AG08396 (cell line): Measurements from ENCODE around the gene SERPING1.

Experiments used
- DNase-seq: peaks from one replicate; pipeline ENCODE4 v3.0.0; 2012; ENCODE audit warnings: low spot score, mixed read lengths

SERPING1 gene

DNA sequence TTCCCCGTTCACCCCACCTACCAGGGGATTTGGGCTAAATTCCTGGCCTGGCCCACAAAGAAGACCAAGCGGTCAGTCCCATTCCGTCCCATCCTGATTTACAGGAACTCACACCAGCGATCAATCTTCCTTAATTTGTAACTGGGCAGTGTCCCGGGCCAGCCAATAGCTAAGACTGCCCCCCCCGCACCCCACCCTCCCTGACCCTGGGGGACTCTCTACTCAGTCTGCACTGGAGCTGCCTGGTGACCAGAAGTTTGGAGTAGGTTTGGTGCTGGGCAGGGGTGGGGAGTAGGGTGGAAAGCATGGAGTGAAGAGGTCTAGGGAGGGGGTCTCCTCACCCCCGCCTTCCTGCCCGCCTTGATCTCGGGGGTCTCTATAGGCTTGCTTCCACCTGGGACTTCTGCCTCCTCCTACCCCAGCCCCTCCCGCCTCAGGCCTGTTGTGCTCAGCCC, at the start of gene SERPING1:
TSS of gene SERPING1 (plus strand) at position 225 of the 455 bp plus-strand sequence. CDS start 586 bp downstream, outside the sequence.
- DNase-seq = peak; percentile 46

DNA sequence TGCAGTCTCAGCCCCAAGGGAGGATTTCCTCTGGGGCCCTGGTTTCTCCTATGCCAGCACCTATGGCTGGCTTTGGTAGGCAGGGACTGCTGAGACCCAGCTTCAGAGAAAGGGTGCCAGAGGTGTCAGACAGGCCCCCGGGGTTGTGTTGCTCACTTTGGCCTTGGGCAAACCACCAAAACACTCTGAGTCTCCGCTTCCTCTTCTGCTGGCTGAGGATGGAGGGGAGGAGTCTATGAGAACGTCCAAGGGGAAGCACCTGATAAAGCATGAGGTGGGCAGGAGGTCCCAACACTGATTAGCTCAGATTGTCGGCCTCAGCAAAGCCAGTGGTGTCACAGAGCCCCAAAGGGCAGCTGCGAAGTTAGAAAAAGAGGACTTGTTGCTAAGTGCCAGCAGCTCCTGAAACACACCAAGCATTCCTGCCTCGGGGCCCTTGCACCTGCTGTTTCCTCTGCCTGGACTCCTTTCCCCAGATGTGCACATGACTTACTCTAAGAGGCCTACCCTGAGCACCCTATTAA, 49.6 kb upstream of the SERPING1 start:
- DNase-seq = no peak

DNA sequence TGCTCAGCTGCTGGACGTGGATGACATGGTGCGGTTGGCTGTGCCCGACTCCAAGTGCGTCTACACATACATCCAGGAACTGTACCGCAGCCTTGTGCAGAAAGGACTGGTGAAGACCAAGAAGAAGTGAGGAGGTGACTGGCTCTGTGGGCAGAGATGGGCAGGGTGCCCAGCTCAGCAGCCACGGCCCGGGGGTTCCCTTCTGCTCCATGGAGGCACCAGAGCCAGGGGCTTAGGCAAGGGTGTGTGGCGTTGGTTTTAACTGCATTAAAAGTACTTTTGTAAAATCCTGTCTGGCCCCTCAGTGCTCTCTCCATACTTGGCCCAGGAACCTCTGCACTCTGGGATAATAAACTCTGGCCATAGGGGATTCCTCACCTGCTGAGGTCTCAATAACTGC, 47.5 kb upstream of the SERPING1 start:
- no peak for DNase-seq

DNA sequence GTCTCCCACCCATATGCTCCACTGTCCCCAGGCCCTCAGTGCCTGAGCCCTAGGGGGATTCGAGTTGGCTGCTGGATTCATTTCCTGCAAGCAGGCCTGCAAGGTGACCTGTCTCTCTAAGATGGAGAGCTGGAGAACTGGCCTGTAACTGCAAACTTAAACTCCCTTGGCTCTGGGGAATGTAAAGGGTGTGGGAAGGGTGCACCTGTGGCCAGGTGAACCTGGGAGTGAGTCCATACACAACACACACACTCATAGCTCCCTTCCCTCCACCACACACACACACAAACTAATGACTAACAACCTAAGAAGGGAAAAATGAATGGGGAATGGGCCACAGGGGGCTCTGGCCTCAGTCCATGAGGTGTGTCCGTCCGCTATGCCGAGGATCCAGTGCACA, 45.5 kb upstream of the SERPING1 start:
- DNase-seq = no peak

DNA sequence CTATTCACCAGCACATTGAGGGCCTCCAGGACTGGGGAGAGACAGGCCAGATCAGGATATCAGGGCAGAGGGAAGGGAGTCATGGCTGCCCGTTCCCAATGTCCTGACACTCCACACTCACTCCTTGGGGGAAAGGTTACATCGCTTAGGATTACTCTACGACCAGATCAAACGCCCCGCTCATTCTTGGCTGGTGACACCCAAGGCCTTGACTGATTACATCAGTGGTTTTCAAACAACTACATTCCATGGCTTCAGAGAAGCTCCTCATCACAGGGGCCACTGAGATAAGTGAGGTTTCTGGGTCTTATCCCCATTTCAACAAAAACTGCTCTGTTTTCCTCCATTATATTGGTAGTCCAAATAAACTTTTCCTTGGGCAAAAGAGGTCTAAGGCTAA, 45.0 kb upstream of the SERPING1 start:
- DNase-seq = no peak

DNA sequence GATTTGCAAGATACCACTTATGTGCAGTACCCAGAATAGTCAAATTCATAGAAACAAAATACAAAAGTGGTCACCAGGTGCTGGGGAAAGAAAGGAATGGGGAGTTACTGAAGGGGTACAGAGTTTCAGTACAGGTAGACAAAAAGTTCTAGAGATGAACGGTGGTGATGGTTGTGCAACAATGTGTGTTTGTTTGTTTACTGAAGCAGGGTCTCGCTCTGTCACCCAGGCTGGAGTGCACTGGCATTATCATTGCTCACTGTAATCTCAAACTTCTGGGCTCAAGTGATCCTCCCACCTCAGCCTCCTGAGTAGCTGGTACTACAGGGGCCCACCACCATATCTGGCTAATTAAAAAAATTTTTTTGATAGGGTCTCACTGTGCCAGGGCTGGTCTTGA, 42.1 kb upstream of the SERPING1 start:
- DNase-seq = no peak

DNA sequence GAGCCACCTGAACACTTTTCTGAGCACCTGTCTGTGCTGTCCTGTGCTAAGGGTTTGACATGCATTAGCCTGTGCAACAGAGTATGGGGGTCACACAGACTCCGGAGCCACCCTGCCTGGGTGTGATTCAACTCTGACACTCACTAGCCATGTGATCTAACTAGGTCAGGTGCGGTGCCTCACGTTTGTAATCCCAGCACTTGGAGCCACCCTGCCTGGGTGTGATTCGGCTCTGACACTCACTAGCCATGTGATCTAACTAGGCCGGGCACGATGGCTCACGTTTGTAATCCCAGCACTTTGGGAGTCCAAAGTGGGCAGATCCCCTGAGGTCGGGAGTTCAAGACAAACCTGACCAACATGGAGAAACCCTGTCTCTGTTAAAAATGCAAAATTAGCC, 41.4 kb upstream of the SERPING1 start:
- no peak for DNase-seq

DNA sequence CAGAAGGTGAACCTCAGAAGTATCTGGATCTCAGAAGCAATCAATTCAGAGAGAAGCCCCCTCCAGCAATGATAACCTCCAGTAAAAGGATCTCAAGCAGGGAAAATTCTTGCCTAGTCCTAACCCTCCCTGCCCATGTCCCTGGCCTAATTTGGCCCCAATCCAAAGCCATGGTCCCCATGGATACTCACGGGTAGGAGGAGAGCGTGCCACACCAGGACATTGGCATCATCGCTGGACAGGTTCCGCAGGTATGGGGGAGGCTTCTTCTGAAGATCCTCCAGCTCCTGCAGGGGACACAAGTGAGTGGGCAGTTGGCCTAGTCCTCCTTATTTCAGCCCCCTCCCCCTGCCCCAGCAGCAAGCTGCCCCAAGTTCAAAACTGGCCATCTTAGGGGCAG, 37.3 kb upstream of the SERPING1 start:
- no peak for DNase-seq

DNA sequence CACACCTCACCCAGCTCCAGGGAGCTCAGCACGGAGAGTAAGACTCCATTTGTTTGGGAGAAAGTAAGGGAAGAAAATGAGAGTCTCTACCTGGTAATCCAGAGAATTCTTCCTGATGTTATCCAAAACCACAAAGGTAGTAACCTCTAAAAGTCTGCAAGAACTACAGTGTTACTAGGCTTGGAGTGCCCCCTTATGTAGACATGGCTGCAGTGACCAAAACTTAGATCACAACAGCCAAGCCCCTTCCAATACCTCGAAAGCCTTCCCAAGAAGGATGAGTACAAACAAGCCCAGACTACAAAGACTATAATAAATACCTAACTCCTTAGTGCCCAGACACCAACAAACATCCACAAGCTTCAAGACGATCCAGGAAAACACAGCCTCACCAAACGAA, 34.9 kb upstream of the SERPING1 start:
- DNase-seq = no peak

DNA sequence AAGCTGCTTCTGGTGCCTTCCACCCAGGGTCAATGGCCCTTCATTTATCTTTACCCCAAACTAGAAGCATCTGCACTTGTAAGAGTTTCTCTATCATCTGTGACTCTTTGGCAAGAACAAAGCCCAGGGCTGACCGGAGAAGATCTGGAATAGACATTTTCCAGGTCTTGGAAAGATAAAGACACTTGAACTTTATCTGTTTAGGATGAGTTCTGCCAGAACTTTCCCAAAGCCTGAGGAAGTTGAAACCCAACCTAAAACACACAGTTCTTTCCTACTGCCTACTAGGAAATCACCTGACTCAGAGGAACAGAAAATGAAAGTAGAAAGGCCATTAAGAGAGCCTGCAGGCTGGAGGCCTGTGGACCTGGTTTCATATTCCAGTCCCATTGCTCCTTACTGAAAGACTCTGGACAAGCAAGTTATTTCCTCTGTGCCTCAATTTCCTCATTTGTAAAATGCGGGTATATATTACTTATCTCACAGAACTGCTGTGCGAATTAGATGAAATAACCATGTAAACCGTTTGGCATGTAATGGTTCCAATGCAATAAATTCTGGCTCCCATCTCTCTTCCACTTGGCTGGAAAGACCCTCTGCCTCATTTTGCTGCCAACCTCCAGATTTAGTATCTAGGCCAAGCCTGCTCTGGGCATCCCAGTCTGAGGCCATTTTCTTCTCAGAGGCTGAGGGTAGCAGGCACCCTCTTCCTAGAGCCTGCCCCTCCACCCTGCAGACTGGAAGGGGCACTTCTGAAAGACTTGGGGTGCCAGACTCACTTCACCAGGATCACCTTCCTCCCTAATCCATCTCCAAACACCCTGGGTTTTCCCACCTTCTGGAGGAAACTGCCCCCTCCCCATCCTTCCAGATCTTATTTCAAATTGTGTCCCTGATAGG, 31.2 kb upstream of the SERPING1 start:
- peak; percentile 69 for DNase-seq

DNA sequence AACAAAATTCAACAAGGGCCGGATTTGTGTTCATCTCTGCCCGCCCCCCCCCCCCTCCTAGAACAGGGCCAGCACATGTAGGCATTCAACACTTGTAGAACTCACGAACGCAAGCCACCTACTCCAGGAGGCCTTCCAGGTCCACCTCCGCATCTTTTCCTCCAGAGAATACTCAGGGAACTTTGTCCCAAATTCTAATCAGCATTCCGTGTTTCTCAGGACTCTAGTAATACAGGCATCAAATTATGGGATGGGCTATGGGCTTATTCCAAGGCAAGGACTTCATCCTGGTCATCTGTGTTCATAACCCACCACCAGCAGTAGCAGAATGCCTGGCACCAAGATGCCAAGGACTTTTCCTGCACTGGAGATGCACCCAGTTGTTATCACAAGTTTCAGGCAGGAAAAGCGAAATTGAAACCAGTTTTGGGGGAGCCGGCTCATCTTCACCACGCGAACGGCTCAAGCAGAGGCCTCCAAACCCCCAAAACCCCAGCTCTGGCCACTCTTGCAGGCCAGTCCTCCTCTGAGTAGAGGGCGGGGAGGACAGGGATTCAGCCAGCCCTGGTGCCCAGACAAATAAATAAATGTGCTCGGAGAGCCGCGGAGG, 30.5 kb upstream of the SERPING1 start:
- DNase-seq = peak; percentile 49

DNA sequence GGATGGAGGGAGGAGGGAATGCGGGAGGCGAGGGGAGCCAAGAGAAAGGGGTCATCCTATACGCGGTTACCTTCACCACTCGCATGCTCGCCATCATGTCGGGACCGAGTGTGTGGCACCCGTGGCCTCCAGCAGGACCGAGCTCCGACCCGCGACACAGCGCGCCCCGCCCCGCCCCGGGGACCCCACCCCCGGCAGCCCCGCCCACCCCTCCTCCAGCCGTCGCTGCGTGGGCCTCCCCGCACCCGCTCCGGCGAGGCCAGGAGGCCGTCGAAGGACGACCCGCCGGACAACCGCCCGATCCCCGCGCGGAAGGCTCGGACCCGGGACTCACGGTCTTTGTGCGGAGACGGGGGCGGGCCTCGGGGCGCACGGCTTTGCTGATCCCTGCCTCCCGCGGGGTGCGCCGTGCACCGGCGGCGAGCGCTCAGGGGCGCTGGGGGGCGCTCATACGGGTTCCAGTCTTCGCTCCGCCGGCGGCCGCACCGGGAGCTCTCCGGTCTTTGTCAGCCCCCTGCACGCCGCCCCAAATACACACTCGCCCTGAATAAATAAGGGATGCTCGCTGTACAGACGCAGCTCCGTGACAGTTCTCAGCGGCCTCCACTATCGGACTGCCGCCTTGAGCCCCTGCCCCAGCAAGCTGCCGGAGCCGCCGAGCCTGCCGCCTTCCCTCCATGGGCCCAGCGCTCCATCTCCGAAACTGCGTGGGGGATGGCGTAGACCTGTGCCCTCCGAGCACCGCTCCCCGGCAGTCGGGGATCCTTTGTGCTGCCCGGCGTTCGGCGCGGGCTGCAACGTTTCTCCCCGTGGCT, 29.8 kb upstream of the SERPING1 start, which contains the start of gene UBE2L6:
TSS of gene UBE2L6 (minus strand) at position 158 of the 815 bp plus-strand sequence. CDS start at position 97, 61 bp downstream.
- peak; percentile 89 for DNase-seq

DNA sequence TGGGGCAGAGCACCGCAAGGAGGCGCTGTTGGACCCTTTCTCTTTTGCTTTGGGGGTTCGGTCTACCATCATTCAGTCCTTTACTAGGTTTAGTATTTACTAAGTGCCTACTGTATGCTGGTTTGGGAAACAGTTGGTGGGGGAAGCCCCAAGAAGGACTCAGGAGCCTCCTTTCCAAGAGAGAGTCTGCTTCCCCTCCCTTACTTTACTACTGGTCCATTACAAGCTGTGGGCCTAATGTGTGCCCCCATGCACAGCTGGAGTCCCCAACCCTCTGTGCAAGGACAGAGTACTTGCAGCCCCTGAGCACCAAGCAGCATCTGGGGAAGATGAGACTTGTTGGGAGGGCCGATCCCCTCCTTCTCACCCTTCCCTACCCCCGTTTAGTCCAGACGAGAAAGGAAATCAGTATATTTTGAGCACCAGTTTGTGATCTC, 29.1 kb upstream of the SERPING1 start:
- DNase-seq = no peak

DNA sequence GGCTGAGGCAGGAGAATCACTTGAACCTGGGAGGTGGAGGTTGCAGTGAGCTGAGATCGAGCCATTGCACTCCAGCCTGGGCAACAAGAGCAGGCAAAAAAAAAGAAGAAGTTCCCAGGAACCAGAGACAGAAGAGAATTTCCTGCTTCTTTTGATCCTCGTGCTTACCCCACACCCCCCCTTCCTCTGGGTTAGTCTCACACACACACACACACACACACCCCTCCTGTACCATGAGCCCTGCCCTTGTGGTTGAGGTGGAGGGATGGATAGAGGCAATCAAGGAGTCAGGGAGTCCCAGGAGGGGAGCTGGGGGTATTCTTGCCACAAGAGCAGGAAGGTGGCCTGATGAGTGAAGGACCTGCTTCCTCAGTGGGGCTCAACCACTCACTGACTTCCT, 25.9 kb upstream of the SERPING1 start:
- DNase-seq = no peak

DNA sequence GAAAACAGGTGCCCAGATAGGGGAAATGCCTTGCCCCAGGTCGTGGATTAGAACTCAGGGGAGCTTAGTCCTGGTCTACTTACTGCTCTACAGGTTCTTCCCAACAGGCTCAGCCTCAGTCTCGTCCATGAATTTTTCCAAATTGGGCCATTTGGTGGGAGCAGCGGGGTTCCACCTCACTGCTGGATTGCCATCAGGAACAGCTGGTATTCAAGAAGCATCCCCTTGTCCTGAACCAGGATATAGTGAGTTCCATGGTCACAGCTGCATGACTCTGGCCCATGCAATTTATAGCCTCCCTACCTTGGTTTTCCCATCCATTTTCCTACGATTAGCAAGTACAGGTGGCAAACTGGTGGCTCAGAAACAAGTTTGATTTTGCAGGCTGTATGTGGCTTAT, 23.4 kb upstream of the SERPING1 start:
- no peak for DNase-seq

DNA sequence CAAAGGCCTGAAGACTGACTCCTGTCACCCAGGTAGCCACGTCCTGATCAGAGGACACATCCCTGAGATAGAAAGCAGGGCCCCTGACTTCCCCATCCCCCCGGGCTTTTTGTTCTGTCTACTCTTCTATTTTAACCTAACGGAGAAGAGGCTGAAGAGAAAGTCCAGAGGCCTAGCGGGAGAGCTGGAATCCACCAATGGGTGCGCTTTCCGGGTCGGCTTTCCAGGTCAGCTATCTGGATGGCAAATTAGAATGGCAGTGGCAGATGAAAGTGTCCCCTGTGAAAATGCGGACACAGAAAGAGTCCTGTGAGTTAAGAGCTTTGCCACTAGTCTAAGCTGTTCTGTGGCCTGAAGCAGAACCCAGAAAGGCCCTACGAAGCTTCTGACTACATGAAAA, 13.1 kb upstream of the SERPING1 start:
- no peak for DNase-seq

DNA sequence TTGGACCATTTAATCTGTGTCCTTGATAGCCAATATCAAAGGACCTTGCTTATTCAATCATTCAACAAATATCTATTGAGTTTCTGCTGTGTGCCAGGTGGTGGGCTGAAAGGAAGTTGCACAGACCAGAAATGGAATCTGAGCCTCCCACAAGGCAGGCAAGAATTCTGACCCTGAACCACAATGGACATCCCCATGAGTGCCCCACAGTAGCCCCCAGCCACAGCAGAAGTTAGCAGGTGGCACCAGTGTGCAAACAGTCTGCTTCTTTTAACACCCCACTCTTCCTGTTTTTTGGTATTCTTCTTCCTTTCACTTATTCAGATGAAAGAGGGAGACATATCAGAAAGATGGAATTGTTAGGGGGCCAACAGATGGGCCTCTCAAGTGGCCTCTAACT, 12.2 kb upstream of the SERPING1 start:
- no peak for DNase-seq

DNA sequence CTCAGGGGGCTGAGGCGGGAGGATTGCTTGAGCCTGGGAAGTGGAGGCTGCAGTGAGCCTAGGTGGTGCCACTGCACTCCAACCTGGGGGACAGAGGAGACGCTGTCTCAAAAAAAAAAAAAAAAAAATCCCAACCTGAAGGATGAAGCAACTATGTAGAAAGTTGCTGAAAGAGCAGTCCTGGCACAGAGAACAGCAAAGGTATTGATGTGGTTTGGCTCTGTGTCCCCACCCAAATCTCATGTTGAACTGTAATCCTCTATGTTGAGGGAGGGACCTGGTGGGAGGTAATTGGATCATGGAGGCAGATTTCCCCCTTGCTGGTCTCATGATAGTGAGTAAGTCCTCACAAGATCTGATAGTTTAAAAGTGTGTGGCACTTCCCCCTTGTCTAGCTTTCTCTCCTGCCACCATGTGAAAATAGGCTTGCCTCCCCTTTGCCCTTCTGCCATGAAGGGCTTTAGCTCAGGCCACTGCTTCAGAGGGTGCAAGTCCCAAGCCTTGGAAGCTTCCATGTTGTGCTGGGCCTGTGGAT, 10.7 kb upstream of the SERPING1 start:
- DNase-seq = no peak

DNA sequence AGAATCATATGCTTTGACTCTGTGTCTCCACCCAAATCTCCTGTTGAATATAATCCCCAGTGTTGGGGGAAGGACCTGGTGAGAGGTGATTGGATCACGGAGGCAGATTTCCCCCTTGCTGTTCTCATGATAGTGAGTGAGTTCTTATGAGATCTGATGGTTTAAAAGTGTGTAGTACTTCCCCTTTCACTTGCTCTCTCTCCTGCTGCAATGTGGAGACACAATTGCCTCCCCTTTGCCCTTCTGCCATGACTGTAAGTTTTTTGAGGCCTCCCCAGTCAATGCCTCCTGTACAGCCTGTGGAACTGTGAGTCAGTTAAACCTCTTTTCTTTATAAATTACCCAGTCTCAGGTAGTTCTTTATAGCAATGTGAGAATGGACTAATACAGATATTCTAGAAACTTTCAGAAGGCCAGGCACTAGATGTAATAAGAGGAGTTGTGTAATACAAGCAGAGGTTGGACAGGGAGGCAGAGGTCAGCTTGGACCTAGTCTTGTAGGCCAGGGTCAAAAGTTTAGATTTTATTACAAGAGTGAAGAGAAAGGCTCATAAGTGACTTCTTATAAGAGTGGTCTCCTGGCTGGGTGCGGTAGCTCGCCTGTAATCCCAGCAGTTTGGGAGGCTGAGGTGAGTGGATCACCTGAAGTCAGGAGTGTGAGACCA, 9.3 kb upstream of the SERPING1 start:
- no peak for DNase-seq

DNA sequence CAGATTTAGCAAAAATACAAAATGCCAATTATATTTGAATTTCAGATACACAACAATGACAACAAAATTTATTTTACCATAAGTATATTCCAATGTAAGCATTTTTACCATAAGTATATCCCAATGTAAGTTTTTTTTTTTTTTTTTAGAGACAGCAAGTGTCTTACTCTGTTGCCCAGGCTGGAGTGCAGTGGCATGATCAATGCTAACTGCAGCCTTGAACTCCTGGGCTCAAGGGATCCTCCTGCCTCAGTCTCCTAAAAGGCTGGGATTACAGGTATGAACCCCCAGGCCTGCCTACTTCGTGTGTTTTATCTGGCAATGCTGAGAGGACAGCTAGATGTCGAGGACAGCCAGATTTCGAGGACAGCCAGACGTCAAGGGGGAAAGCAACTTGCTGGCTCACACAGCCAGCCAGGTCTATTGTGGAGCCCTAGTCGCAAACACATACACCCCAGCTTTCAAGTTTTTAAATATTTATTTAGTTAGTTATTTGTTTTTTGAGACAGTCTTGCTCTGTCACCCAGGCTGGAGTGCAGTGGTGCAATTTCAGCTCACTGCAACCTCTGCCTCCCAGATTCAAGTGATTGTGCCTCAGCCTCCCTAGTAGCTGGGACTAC, 1.1 kb upstream of the SERPING1 start:
- no peak for DNase-seq
